NT2/D1 (cell line): ENCODE data around the gene ROPN1.

Experiments
- SUZ12 ChIP-seq: IDR thresholded peaks from 2 replicates; pipeline ENCODE4 v1.6.1; 2011; ENCODE audit not compliant: insufficient read length, insufficient read depth; ENCODE audit errors: extremely low read depth
- YY1 ChIP-seq: IDR thresholded peaks from 2 replicates; pipeline ENCODE4 v1.6.1; 2011; ENCODE audit not compliant: insufficient read length, insufficient read depth
- ZNF274 ChIP-seq: IDR thresholded peaks from 2 replicates; pipeline ENCODE4 v1.6.1; 2011; ENCODE audit warnings: mild to moderate bottlenecking, low read depth, low read length

DNA sequence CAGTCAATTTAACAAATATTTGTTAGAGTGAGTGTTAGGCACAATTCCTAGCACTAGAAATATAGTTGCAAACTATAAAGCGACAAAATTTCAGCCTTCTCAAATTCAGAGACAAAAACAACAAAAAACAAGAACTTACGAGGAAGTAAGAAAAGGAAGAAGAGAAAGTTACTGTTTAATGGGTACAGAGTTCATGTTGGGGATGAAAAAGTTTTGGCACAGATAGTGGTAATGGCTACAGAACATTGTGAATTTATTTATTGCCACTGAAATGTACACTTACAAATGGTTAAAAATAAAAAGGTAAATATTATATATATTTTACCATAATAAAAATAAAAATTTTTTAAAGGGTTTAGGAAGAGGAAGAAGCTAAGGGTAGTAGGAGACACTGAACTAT, 52.2 kb downstream of the ROPN1 start:
- TF ChIP-seq ZNF274 (no peak), YY1 (no peak), SUZ12 (no peak)
